K562 (cell line): ENCODE results near the gene OR6S1. TPM values are rescaled to one million over a fixed set of nuclear protein-coding genes. Genes with fewer than 3 reads are reported as not detected.

Source experiments
- POLR2B ChIP-seq: fragments of 450-650 bp; IDR thresholded peaks from 2 replicates; pipeline ENCODE4 v1.6.1; 2018; ENCODE audit warnings: low read depth; ENCODE audit not compliant: partially characterized antibody
- RAD51 ChIP-seq: fragments of 450-650 bp; IDR thresholded peaks from 2 replicates; pipeline ENCODE4 v1.7.1; 2016; ENCODE audit warnings: low read depth, mild to moderate bottlenecking, borderline replicate concordance
- polyA plus RNA-seq, 8 experiments: library from polyadenylated mRNA; depleted of rRNA in 4 of 8; stranded (reverse) in 5 of 8; unstranded in 3 of 8; fragments of >200 nt; fragmentation: Nextera tagmentation in 2 of 8; fragmentation: Illumina TruSeq in 1 of 8; extraction: Ambion mirVana in 2 of 8; extraction: Trizol in 1 of 8; gene quantifications; 2 replicates each; pipeline versions ENCODE4 v1.2.1 to v1.2.3, GENCODE V29; 2011 to 2014; ENCODE audit warnings: inconsistent platforms in 1 of 8, missing spikeins in 1 of 8
- total RNA-seq, 7 experiments: library from RNA; depleted of rRNA in 6 of 7; stranded (reverse); fragments of >200 nt in 6 of 7; fragmentation: Illumina TruSeq in 2 of 7; extraction: Trizol in 2 of 7; gene quantifications; 2 replicates each; pipeline versions ENCODE4 v1.2.1 to v1.2.3, GENCODE V29; 2011 to 2021; ENCODE audit warnings: low replicate concordance in 1 of 7
- TF ChIP-seq, protein P1 (sequence below): fragments of 450-650 bp; IDR thresholded peaks from 2 replicates; pipeline ENCODE4 v1.6.1; 2016; ENCODE audit warnings: mild to moderate bottlenecking, moderate library complexity
- TF ChIP-seq, protein P2 (sequence below): fragments of 450-650 bp; IDR thresholded peaks from 2 replicates; pipeline ENCODE4 v1.6.1; 2016; ENCODE audit warnings: antibody characterized with exemption
- TF ChIP-seq, protein P3 (sequence below): sonication (generic); formaldehyde crosslinking; IDR thresholded peaks from 2 replicates; pipeline ENCODE4 v1.8.0; 2022; ENCODE audit warnings: mild to moderate bottlenecking, missing genetic modification reagents
- TF ChIP-seq, protein P4 (sequence below), 2 experiments: fragments of 450-650 bp in 1 of 2; IDR thresholded peaks; 2 replicates each; pipeline ENCODE4 v1.6.1; 2011 to 2017; ENCODE audit warnings: low read depth in 2 of 2, antibody characterized with exemption in 1 of 2, borderline replicate concordance in 1 of 2, low read length in 1 of 2, mild to moderate bottlenecking in 1 of 2, mixed read lengths in 1 of 2; ENCODE audit not compliant: control insufficient read depth in 1 of 2

The OR6S1 gene
- total and polyA plus RNA-seq, 9 of the 15 experiments (the other 6 are each of a cell fraction or from before 2014, with no cell fraction given): not detected

DNA sequence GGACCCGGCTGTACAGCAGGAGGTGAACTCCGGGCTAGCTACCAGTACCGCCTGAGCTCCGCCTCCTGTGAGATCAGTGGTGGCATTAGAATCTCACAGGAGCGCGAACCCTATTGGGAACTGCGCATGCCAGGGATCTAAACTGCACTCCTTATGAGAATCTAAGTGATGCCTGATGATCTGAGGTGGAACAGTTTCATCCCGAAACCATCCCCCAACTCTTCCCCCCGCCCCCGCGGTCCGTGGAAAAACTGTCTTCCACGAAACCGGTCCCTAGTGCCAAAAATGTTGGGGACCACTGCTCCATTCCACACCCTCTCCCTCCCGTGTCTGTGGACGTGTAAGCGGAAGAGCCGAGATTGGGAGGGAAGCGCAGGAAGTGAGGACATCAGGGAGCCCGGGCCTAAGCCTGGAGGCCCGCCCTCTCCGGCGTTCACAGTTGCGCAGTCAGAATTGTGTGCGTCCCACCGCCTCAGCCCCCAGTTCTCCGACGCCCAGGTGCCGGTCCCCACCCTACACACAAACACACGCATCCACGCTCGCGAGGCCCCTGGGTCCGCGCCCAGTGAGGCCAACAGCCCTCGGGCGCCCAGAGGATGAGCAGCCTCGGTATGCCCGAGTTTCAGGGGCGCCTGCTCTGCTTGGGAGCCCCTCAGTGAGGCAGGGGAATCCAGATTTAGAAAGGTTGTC is 41.1 kb upstream of the OR6S1 start (continued):
- TF ChIP-seq, protein P1, sequence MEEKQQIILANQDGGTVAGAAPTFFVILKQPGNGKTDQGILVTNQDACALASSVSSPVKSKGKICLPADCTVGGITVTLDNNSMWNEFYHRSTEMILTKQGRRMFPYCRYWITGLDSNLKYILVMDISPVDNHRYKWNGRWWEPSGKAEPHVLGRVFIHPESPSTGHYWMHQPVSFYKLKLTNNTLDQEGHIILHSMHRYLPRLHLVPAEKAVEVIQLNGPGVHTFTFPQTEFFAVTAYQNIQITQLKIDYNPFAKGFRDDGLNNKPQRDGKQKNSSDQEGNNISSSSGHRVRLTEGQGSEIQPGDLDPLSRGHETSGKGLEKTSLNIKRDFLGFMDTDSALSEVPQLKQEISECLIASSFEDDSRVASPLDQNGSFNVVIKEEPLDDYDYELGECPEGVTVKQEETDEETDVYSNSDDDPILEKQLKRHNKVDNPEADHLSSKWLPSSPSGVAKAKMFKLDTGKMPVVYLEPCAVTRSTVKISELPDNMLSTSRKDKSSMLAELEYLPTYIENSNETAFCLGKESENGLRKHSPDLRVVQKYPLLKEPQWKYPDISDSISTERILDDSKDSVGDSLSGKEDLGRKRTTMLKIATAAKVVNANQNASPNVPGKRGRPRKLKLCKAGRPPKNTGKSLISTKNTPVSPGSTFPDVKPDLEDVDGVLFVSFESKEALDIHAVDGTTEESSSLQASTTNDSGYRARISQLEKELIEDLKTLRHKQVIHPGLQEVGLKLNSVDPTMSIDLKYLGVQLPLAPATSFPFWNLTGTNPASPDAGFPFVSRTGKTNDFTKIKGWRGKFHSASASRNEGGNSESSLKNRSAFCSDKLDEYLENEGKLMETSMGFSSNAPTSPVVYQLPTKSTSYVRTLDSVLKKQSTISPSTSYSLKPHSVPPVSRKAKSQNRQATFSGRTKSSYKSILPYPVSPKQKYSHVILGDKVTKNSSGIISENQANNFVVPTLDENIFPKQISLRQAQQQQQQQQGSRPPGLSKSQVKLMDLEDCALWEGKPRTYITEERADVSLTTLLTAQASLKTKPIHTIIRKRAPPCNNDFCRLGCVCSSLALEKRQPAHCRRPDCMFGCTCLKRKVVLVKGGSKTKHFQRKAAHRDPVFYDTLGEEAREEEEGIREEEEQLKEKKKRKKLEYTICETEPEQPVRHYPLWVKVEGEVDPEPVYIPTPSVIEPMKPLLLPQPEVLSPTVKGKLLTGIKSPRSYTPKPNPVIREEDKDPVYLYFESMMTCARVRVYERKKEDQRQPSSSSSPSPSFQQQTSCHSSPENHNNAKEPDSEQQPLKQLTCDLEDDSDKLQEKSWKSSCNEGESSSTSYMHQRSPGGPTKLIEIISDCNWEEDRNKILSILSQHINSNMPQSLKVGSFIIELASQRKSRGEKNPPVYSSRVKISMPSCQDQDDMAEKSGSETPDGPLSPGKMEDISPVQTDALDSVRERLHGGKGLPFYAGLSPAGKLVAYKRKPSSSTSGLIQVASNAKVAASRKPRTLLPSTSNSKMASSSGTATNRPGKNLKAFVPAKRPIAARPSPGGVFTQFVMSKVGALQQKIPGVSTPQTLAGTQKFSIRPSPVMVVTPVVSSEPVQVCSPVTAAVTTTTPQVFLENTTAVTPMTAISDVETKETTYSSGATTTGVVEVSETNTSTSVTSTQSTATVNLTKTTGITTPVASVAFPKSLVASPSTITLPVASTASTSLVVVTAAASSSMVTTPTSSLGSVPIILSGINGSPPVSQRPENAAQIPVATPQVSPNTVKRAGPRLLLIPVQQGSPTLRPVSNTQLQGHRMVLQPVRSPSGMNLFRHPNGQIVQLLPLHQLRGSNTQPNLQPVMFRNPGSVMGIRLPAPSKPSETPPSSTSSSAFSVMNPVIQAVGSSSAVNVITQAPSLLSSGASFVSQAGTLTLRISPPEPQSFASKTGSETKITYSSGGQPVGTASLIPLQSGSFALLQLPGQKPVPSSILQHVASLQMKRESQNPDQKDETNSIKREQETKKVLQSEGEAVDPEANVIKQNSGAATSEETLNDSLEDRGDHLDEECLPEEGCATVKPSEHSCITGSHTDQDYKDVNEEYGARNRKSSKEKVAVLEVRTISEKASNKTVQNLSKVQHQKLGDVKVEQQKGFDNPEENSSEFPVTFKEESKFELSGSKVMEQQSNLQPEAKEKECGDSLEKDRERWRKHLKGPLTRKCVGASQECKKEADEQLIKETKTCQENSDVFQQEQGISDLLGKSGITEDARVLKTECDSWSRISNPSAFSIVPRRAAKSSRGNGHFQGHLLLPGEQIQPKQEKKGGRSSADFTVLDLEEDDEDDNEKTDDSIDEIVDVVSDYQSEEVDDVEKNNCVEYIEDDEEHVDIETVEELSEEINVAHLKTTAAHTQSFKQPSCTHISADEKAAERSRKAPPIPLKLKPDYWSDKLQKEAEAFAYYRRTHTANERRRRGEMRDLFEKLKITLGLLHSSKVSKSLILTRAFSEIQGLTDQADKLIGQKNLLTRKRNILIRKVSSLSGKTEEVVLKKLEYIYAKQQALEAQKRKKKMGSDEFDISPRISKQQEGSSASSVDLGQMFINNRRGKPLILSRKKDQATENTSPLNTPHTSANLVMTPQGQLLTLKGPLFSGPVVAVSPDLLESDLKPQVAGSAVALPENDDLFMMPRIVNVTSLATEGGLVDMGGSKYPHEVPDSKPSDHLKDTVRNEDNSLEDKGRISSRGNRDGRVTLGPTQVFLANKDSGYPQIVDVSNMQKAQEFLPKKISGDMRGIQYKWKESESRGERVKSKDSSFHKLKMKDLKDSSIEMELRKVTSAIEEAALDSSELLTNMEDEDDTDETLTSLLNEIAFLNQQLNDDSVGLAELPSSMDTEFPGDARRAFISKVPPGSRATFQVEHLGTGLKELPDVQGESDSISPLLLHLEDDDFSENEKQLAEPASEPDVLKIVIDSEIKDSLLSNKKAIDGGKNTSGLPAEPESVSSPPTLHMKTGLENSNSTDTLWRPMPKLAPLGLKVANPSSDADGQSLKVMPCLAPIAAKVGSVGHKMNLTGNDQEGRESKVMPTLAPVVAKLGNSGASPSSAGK: no peak
- TF ChIP-seq, protein P2, sequence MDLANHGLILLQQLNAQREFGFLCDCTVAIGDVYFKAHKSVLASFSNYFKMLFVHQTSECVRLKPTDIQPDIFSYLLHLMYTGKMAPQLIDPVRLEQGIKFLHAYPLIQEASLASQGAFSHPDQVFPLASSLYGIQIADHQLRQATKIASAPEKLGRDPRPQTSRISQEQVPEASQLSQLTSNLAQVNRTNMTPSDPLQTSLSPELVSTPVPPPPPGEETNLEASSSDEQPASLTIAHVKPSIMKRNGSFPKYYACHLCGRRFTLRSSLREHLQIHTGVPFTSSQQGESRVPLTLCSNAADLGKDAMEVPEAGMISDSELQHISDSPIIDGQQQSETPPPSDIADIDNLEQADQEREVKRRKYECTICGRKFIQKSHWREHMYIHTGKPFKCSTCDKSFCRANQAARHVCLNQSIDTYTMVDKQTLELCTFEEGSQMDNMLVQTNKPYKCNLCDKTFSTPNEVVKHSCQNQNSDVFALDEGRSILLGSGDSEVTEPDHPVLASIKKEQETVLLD: no peak
- TF ChIP-seq POLR2B (peak; percentile 69), RAD51 (0 out of 2 replicates have a peak, but pooled peaks have one; percentile 4)
- TF ChIP-seq, protein P3, sequence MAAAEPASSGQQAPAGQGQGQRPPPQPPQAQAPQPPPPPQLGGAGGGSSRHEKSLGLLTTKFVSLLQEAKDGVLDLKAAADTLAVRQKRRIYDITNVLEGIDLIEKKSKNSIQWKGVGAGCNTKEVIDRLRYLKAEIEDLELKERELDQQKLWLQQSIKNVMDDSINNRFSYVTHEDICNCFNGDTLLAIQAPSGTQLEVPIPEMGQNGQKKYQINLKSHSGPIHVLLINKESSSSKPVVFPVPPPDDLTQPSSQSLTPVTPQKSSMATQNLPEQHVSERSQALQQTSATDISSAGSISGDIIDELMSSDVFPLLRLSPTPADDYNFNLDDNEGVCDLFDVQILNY: no peak
- TF ChIP-seq, protein P4, sequence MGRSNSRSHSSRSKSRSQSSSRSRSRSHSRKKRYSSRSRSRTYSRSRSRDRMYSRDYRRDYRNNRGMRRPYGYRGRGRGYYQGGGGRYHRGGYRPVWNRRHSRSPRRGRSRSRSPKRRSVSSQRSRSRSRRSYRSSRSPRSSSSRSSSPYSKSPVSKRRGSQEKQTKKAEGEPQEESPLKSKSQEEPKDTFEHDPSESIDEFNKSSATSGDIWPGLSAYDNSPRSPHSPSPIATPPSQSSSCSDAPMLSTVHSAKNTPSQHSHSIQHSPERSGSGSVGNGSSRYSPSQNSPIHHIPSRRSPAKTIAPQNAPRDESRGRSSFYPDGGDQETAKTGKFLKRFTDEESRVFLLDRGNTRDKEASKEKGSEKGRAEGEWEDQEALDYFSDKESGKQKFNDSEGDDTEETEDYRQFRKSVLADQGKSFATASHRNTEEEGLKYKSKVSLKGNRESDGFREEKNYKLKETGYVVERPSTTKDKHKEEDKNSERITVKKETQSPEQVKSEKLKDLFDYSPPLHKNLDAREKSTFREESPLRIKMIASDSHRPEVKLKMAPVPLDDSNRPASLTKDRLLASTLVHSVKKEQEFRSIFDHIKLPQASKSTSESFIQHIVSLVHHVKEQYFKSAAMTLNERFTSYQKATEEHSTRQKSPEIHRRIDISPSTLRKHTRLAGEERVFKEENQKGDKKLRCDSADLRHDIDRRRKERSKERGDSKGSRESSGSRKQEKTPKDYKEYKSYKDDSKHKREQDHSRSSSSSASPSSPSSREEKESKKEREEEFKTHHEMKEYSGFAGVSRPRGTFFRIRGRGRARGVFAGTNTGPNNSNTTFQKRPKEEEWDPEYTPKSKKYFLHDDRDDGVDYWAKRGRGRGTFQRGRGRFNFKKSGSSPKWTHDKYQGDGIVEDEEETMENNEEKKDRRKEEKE (IDR thresholded peaks at IDR 0.05; ENCODE audit: borderline replicate concordance in 1 of 2, control insufficient read depth in 1 of 2, low read depth in 2 of 2, low read length in 1 of 2): no peak
